SJSA1 (cell line): ENCODE measurements around the gene DTX3. TPM values are rescaled to one million over a fixed set of nuclear protein-coding genes. Genes with fewer than 3 reads are reported as not detected.

Experiments
- DNase-seq, 2 experiments: peaks; one replicate each; pipeline ENCODE4 v3.0.0-alpha.2; 2015 to 2020; ENCODE audit warnings: low spot score in 2 of 2, low read depth in 1 of 2
- H3K27ac ChIP-seq: fragments of 250-450 bp; sonication (Bioruptor Pico); 2 replicates; pipeline ENCODE4 v1.5.1; 2020; ENCODE audit warnings: mild to moderate bottlenecking, moderate library complexity
- H3K27me3 ChIP-seq: fragments of 250-450 bp; sonication (Bioruptor Pico); replicated peaks from 2 replicates; pipeline ENCODE4 v1.5.1; 2020; ENCODE audit warnings: mild to moderate bottlenecking, moderate library complexity
- H3K36me3 ChIP-seq: fragments of 250-450 bp; sonication (Bioruptor Pico); 2 replicates; pipeline ENCODE4 v1.5.1; 2020; ENCODE audit warnings: mild to moderate bottlenecking
- H3K4me1 ChIP-seq: fragments of 250-450 bp; sonication (Bioruptor Pico); replicated peaks from 2 replicates; pipeline ENCODE4 v1.6.1; 2021; ENCODE audit warnings: mild to moderate bottlenecking
- H3K4me3 ChIP-seq: fragments of 250-450 bp; sonication (Bioruptor Pico); 2 replicates; pipeline ENCODE4 v1.5.1; 2020; ENCODE audit warnings: mild to moderate bottlenecking
- H3K9me3 ChIP-seq: fragments of 250-450 bp; sonication (Bioruptor Pico); replicated peaks from 2 replicates; pipeline ENCODE4 v1.5.1; 2020; ENCODE audit warnings: mild to moderate bottlenecking
- total RNA-seq: library from RNA; depleted of rRNA; stranded (reverse); fragments of >200 nt; shearing (Covaris generic); gene quantifications from 2 replicates; pipeline ENCODE4 v1.2.3, GENCODE V29; 2014

Gene DTX3
- total RNA-seq, 1 experiment from 2014 or later: 286 TPM

GRCh38 chr12:57606399-57606798, 1.8 kb downstream of the DTX3 start:
- Histone ChIP-seq H3K27me3 (no peaks in the 10 kb centered on the region), H3K9me3 (0 out of 2 replicates have a peak, but pooled peaks cover 4% of the 10 kb centered on the region), H3K4me3 (no peak overlapping the region), H3K27ac (no peak overlapping the region), H3K36me3 (peaks cover 65% of the 10 kb centered on the region), H3K4me1 (peaks cover 30% of the 10 kb centered on the region)
- DNase-seq: peak; percentile 76 to 86

GRCh38 chr12:57606821-57607220, 2.2 kb downstream of the DTX3 start:
- Histone ChIP-seq H3K9me3 (0 out of 2 replicates have a peak, but pooled peaks cover 4% of the 10 kb centered on the region), H3K27me3 (no peaks in the 10 kb centered on the region), H3K4me3 (no peak overlapping the region), H3K27ac (no peak overlapping the region), H3K36me3 (peaks cover 62% of the 10 kb centered on the region), H3K4me1 (peaks cover 32% of the 10 kb centered on the region)
- DNase-seq: peak in 1 of 2 experiments; percentile 72

- H3K4me1 ChIP-seq: peaks cover 37% of the 10 kb centered on the region
- peak in 1 of 2 experiments; percentile 77 for DNase-seq
- 0 out of 2 replicates have a peak, but pooled peaks cover 2% of the 10 kb centered on the region for H3K27me3 ChIP-seq
- H3K4me3 ChIP-seq: no peak overlapping the region
- peaks cover 53% of the 10 kb centered on the region for H3K36me3 ChIP-seq
- 0 out of 2 replicates have a peak, but pooled peaks cover 4% of the 10 kb centered on the region for H3K9me3 ChIP-seq
- no peak overlapping the region for H3K27ac ChIP-seq
Observed at GRCh38 chr12:57607958-57608663, 3.5 kb downstream of the DTX3 start.

- Histone ChIP-seq H3K27ac (no peak overlapping the region), H3K27me3 (0 out of 2 replicates have a peak, but pooled peaks cover 2% of the 10 kb centered on the region), H3K4me1 (peaks cover 33% of the 10 kb centered on the region), H3K36me3 (peaks cover 61% of the 10 kb centered on the region), H3K4me3 (no peak overlapping the region), H3K9me3 (0 out of 2 replicates have a peak, but pooled peaks cover 4% of the 10 kb centered on the region)
- DNase-seq: peak in 1 of 2 experiments; percentile 80
Observed at GRCh38 chr12:57609101-57609780, 4.6 kb downstream of the DTX3 start.

GRCh38 chr12:57609781-57610553, 5.3 kb downstream of the DTX3 start:
- 0 out of 2 replicates have a peak, but pooled peaks cover 3% of the 10 kb centered on the region for H3K9me3 ChIP-seq
- H3K27me3 ChIP-seq: 0 out of 2 replicates have a peak, but pooled peaks cover 2% of the 10 kb centered on the region
- H3K27ac ChIP-seq: no peak overlapping the region
- peaks cover 28% of the 10 kb centered on the region for H3K4me1 ChIP-seq
- no peak for DNase-seq
- no peak overlapping the region for H3K4me3 ChIP-seq
- peaks cover 67% of the 10 kb centered on the region for H3K36me3 ChIP-seq

- H3K4me1 ChIP-seq: peaks cover 21% of the 10 kb centered on the region
- H3K36me3 ChIP-seq: peaks cover 67% of the 10 kb centered on the region
- peak overlapping the region; percentile 69 for H3K4me3 ChIP-seq
- 0 out of 2 replicates have a peak, but pooled peaks cover 2% of the 10 kb centered on the region for H3K27me3 ChIP-seq
- peak overlapping the region; percentile 61 for H3K27ac ChIP-seq
- peak in 1 of 2 experiments; percentile 78 for DNase-seq
- no peaks in the 10 kb centered on the region for H3K9me3 ChIP-seq
Observed at GRCh38 chr12:57610554-57611107, 6.0 kb downstream of the DTX3 start.

GRCh38 chr12:57611108-57611826, 6.6 kb downstream of the DTX3 start, which contains the start of gene ARHGEF25:
TSS of gene ARHGEF25 (plus strand) at chr12:57611435. CDS start at chr12:57611895, 460 bp downstream.
- peak within 1 kb of the TSS; percentile 61 for H3K27ac ChIP-seq
- DNase-seq: no peak
- peak within 1 kb of the TSS; percentile 69 for H3K4me3 ChIP-seq
- H3K27me3 ChIP-seq: 0 out of 2 replicates have a peak, but pooled peaks cover 2% of the 10 kb centered on the region
- peaks cover 67% of the 10 kb centered on the region for H3K36me3 ChIP-seq
- H3K4me1 ChIP-seq: peaks cover 19% of the 10 kb centered on the region
- no peaks in the 10 kb centered on the region for H3K9me3 ChIP-seq

GRCh38 chr12:57611827-57612710, 7.4 kb downstream of the DTX3 start:
- Histone ChIP-seq H3K27me3 (0 out of 2 replicates have a peak, but pooled peaks cover 2% of the 10 kb centered on the region), H3K9me3 (no peaks in the 10 kb centered on the region), H3K4me3 (peak overlapping the region; percentile 69), H3K4me1 (peaks cover 21% of the 10 kb centered on the region), H3K36me3 (peaks cover 65% of the 10 kb centered on the region), H3K27ac (no peak overlapping the region)
- peak in 1 of 2 experiments; percentile 83 for DNase-seq

GRCh38 chr12:57612711-57613426, 8.2 kb downstream of the DTX3 start:
- Histone ChIP-seq H3K27me3 (0 out of 2 replicates have a peak, but pooled peaks cover 2% of the 10 kb centered on the region), H3K4me1 (peaks cover 21% of the 10 kb centered on the region), H3K27ac (no peak overlapping the region), H3K9me3 (no peaks in the 10 kb centered on the region), H3K4me3 (no peak overlapping the region), H3K36me3 (peaks cover 58% of the 10 kb centered on the region)
- DNase-seq: peak in 1 of 2 experiments; percentile 77

- H3K4me1 ChIP-seq: peaks cover 21% of the 10 kb centered on the region
- no peaks in the 10 kb centered on the region for H3K9me3 ChIP-seq
- DNase-seq: peak in 1 of 2 experiments; percentile 81
- H3K27ac ChIP-seq: no peak overlapping the region
- H3K27me3 ChIP-seq: 0 out of 2 replicates have a peak, but pooled peaks cover 2% of the 10 kb centered on the region
- H3K4me3 ChIP-seq: no peak overlapping the region
- peaks cover 51% of the 10 kb centered on the region for H3K36me3 ChIP-seq
Observed at GRCh38 chr12:57613427-57614109, 8.9 kb downstream of the DTX3 start.
